Activated T-cell treated with anti-CD3 and anti-CD28 coated beads, Interleukin-2, amount 50 U/mL, for 48 hours (primary cell): ENCODE data around the gene ARHGEF25.
"Not testable (repeated sequence)": the region's sequence is repeated elsewhere in the genome, so short reads cannot be mapped to it uniquely, and the experiment has no call there.

Source experiments
- DNase-seq, 2 experiments: peaks; one replicate each; pipeline ENCODE4 v3.0.0-alpha.2; 2020

ARHGEF25 gene

GRCh38 chr12:57586128-57586527 lies 25.1 kb upstream of the ARHGEF25 start:
- no peak for DNase-seq

- no peak for DNase-seq
Observed at GRCh38 chr12:57586832-57587429, 24.3 kb upstream of the ARHGEF25 start.

GRCh38 chr12:57588951-57589610 lies 22.2 kb upstream of the ARHGEF25 start:
- not testable (repeated sequence) for DNase-seq

- no peak for DNase-seq
Observed at GRCh38 chr12:57590479-57590863, 20.8 kb upstream of the ARHGEF25 start.

- DNase-seq: peak; percentile 85 to 88
Observed at GRCh38 chr12:57590864-57591781, 20.1 kb upstream of the ARHGEF25 start, which contains the start of gene PIP4K2C. PIP4K2C (plus strand) TSS chr12:57591192; CDS start chr12:57591290, 98 bp downstream.

GRCh38 chr12:57591782-57592325 lies 19.4 kb upstream of the ARHGEF25 start:
- DNase-seq: no peak

- DNase-seq: no peak
Observed at GRCh38 chr12:57592551-57593165, 18.6 kb upstream of the ARHGEF25 start.

GRCh38 chr12:57593187-57593586 lies 18.0 kb upstream of the ARHGEF25 start:
- no peak for DNase-seq

GRCh38 chr12:57600395-57600794 lies 10.8 kb upstream of the ARHGEF25 start:
- no peak for DNase-seq

GRCh38 chr12:57602544-57602943 lies 8.7 kb upstream of the ARHGEF25 start:
- no peak for DNase-seq

GRCh38 chr12:57603324-57603723 lies 7.9 kb upstream of the ARHGEF25 start:
- DNase-seq: no peak

- no peak for DNase-seq
Observed at GRCh38 chr12:57603815-57604453, 7.3 kb upstream of the ARHGEF25 start.

- peak; percentile 53 to 64 for DNase-seq
Observed at GRCh38 chr12:57604454-57604991, 6.7 kb upstream of the ARHGEF25 start, which contains the start of gene DTX3. DTX3 (plus strand) TSS chr12:57604824; CDS start chr12:57606518, 1,694 bp downstream.

GRCh38 chr12:57604992-57605810 lies 6.0 kb upstream of the ARHGEF25 start:
- DNase-seq: peak in 1 of 2 experiments; percentile 46

- no peak for DNase-seq
Observed at GRCh38 chr12:57605811-57606311, 5.4 kb upstream of the ARHGEF25 start.

- no peak for DNase-seq
Observed at GRCh38 chr12:57606399-57606798, 4.8 kb upstream of the ARHGEF25 start.

GRCh38 chr12:57606821-57607220 lies 4.4 kb upstream of the ARHGEF25 start:
- no peak for DNase-seq

- DNase-seq: no peak
Observed at GRCh38 chr12:57607958-57608663, 3.1 kb upstream of the ARHGEF25 start.

GRCh38 chr12:57609101-57609780 lies 2.0 kb upstream of the ARHGEF25 start:
- DNase-seq: no peak
